GM21576 (cell line): ENCODE data around the gene SNX32.
A peak's percentile ranks its signal among the peaks of the same experiment; 100 is the strongest.

Source experiments
- ATAC-seq: cut with Tn5 transposase; IDR thresholded peaks from one replicate; pipeline ENCODE4 v1.9.1; 2021; ENCODE audit warnings: mild to moderate bottlenecking, moderate library complexity; ENCODE audit not compliant: unreplicated experiment

The SNX32 gene

GRCh38 chr11:65897020-65897471, 63.3 kb downstream of the SNX32 start:
- no peak for ATAC-seq

DNA sequence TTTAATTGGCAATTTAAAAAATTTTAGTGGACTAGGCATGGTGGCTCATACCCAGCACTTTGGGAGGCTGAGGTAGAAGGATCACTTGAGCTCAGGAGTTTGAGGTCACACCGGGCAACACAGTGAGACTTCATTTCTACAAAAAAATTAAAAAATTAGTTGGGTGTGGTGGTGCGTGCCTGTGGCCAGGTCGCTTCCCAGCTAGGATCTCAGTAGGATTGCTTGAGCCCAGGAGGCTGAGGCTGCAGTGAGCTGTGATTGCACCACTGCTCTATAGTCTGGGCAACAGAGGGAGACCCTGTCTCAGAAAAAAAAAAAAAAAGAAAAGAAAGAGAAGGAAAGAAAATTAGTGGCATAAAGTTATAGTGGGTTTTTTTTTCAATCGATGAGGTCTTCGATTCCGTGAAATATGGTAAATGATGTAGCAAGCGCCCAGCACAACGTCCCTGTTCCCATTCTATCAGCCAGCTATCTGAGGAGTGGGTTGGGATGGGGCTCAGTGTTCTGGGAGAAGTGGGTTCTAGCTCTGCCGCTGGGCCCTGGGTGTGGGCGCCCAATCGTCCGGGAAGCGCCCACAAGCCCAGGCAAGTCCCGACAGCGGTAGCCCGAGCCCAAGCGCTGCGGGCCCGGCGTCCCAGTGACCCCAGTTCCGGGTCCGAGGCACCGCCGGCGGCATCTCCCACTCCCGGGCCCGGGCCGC, 65.0 kb downstream of the SNX32 start:
- no peak for ATAC-seq

- ATAC-seq: peak; percentile 5
These were observed 65.8 kb downstream of the SNX32 start for GRCh38 chr11:65899356-65900124.

GRCh38 chr11:65900125-65900898, 66.5 kb downstream of the SNX32 start, which contains the start of gene FOSL1:
TSS of gene FOSL1 (minus strand) at chr11:65900388. CDS start at chr11:65900339, 49 bp downstream.
- peak; percentile 75 for ATAC-seq

GRCh38 chr11:65900899-65901180, 67.1 kb downstream of the SNX32 start:
- ATAC-seq: no peak

DNA sequence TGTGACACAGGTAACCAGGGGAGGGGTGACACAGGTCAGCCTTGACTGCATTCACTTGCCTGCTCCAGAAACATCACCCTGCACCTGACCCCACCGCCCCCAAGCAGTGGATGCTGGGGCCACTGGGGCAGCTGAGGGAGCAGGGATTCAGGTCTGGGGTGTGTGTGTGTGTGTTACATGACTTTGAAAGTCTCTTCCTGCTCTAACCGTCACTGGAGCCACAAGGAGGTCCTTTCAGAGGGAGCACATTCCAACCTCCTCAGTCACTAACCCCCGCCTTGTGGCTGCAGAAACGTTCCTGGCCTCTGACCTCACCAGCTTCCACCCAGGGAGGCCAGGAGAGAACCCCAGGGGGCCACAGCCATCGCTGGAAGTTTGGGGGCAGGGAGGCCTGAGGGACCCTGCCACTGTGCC, 69.3 kb downstream of the SNX32 start:
- no peak for ATAC-seq
